Panc1 (cell line): ENCODE data around the gene SLC2A1. TPM values are rescaled to one million over a fixed set of nuclear protein-coding genes. Genes with fewer than 3 reads are reported as not detected.
A peak's percentile ranks its signal among the peaks of the same experiment; 100 is the strongest.

Experiments used
- ATAC-seq: fragments of 200-7000 bp; cut with Tn5 transposase; 2 replicates; pipeline ENCODE4 v1.9.1; 2020; ENCODE audit warnings: mild to moderate bottlenecking, moderate library complexity
- BruUV-seq: library from RNA; stranded (reverse); fragments of 400-500 nt; replicated peaks from 2 replicates; lab custom pipeline; 2021; lab: Mats Ljungman, UMichigan
- CTCF ChIA-PET: fragments of 300-600 bp; sonication (Branson Sonifier 250); formaldehyde crosslinking; loops from one replicate; lab custom pipeline; 2022; ENCODE audit warnings: antibody characterized with exemption; lab: Charles Lee
- POLR2A ChIA-PET: fragments of 300-600 bp; sonication (Branson Sonifier 250); formaldehyde crosslinking; loops from one replicate; lab custom pipeline; 2022; ENCODE audit warnings: antibody characterized with exemption; lab: Charles Lee
- DNase-seq: peaks from one replicate; pipeline ENCODE4 v3.0.0-alpha.2; 2010; ENCODE audit warnings: low read depth, low spot score
- H3K27ac ChIP-seq: 2 replicates; pipeline ENCODE4 v1.5.1; 2011; ENCODE audit warnings: mild to moderate bottlenecking, low read length, inconsistent platforms
- H3K27me3 ChIP-seq: fragments of 200-500 bp; sonication (Bioruptor generic); 2 replicates; pipeline ENCODE4 v1.6.0; 2014; ENCODE audit warnings: low read length, inconsistent platforms; ENCODE audit not compliant: control insufficient read depth, insufficient read depth
- H3K36me3 ChIP-seq: fragments of 200-500 bp; sonication (Bioruptor generic); 2 replicates; pipeline ENCODE4 v1.5.1; 2014; ENCODE audit warnings: inconsistent platforms, mild to moderate bottlenecking, low read length, moderate library complexity; ENCODE audit not compliant: control insufficient read depth, insufficient read depth
- H3K4me1 ChIP-seq: 2 replicates; pipeline ENCODE4 v1.5.1; 2011; ENCODE audit warnings: inconsistent platforms, mild to moderate bottlenecking, low read length, moderate library complexity; ENCODE audit not compliant: control insufficient read depth, insufficient read depth
- H3K4me3 ChIP-seq, 2 experiments: 2 replicates each; pipeline ENCODE4 v1.5.1; 2011 to 2012; ENCODE audit warnings: low read depth in 2 of 2, low read length in 2 of 2, mild to moderate bottlenecking in 2 of 2, inconsistent platforms in 1 of 2, moderate library complexity in 1 of 2
- H3K9me3 ChIP-seq: fragments of 200-500 bp; sonication (Bioruptor generic); 2 replicates; pipeline ENCODE4 v1.5.1; 2014; ENCODE audit warnings: low read depth, mild to moderate bottlenecking, inconsistent platforms, low read length, moderate library complexity; ENCODE audit not compliant: control insufficient read depth, insufficient read depth
- CTCF ChIP-seq: fragments of 450-650 bp; IDR thresholded peaks from 2 replicates; pipeline ENCODE4 v1.5.1; 2017; ENCODE audit warnings: mild to moderate bottlenecking
- POLR2AphosphoS5 ChIP-seq: IDR thresholded peaks from 2 replicates; pipeline ENCODE4 v1.6.1; 2012; ENCODE audit warnings: mild to moderate bottlenecking, low read depth, low read length, moderate library complexity
- SIN3A ChIP-seq: IDR thresholded peaks from 2 replicates; pipeline ENCODE4 v1.6.1; 2012; ENCODE audit warnings: low read depth, mild to moderate bottlenecking, low read length, moderate library complexity, borderline replicate concordance; ENCODE audit not compliant: insufficient read depth
- TCF7L2 ChIP-seq: IDR thresholded peaks from 2 replicates; pipeline ENCODE4 v1.6.1; 2011; ENCODE audit warnings: mild to moderate bottlenecking, low read depth, low read length, inconsistent platforms
- in situ Hi-C: cut with HindIII; loops from 2 replicates; pipeline ENCODE4 v1.10.0; 2016; ENCODE audit warnings: low sequenced_read_pairs, low pct_unique_long_range_greater_than_20kb
- intact Hi-C: fragments of 100-400 bp; cut with micrococcal nuclease; formaldehyde crosslinking; loops from one replicate; pipeline ENCODE4 v1.10.0; 2022; ENCODE audit not compliant: unreplicated experiment
- total RNA-seq: library from RNA; stranded (reverse); gene quantifications from one replicate; pipeline ENCODE4 v1.2.1, GENCODE V29; 2021; ENCODE audit not compliant: unreplicated experiment
- TF ChIP-seq, protein P1 (sequence below), 2 experiments: IDR thresholded peaks; 2 replicates each; pipeline ENCODE4 v1.6.1; 2011 to 2012; ENCODE audit warnings: low read depth in 2 of 2, control low read depth in 1 of 2, low read length in 1 of 2, mild to moderate bottlenecking in 1 of 2, moderate library complexity in 1 of 2; ENCODE audit not compliant: insufficient read depth in 1 of 2

SLC2A1 gene
- total RNA-seq, 1 experiment from 2014 or later, result 32.9 TPM

DNA sequence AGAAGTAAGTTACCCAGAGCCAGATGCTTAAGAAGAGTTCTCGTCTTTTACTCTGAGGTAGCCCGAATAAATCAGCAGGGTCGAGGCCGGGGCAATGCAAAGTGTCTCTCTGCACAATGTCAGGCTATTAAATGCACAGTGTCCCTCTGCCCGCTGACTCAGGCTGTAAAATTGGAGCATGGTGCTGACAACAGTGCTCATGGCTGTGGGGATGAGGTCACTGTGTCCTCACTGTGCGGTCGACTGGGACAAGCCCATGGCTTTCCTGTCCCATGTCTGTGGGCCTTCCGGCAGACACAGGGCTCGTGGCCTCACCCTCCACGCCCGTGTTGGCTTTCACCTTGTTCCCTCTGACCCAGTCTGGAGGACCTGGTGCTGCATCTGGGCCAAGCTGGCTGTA lies 14.6 kb upstream of the SLC2A1 start:
- CTCF ChIA-PET, result no interaction called here
- Histone ChIP-seq H3K27me3 (no peaks in the 10 kb centered on the region), H3K4me3 (no peak overlapping the region), H3K36me3 (no peaks in the 10 kb centered on the region), H3K4me1 (no peaks in the 10 kb centered on the region), H3K27ac (no peak overlapping the region), H3K9me3 (no peaks in the 10 kb centered on the region)
- ATAC-seq (peak; percentile 77), DNase-seq (no peak)
- POLR2A ChIA-PET, result interaction anchor here (0.6 kb wide), 1 partner anchor 93 kb away, joined by 6 read pairs; no protein-coding TSS in a partner anchor
- in situ Hi-C loops, result no loop called here
- no TSS peak for BruUV-seq
- TF ChIP-seq TCF7L2, result no peak
- intact Hi-C loops, result no loop called here

- H3K36me3 ChIP-seq, result no peaks in the 10 kb centered on the region
- H3K27ac ChIP-seq, result no peak overlapping the region
- in situ Hi-C loops, result no loop called here
- BruUV-seq, result no TSS peak
- H3K4me3 ChIP-seq, result no peak overlapping the region
- POLR2A ChIA-PET, result interaction anchor here (0.5 to 0.6 kb wide), 4 partner anchors 17 to 106 kb away, joined by 3 to 14 read pairs (median 6); no protein-coding TSS in a partner anchor
- TF ChIP-seq POLR2AphosphoS5, result no peak
- no peak for TF ChIP-seq TCF7L2
- TF ChIP-seq CTCF, result no peak
- TF ChIP-seq, protein P1, sequence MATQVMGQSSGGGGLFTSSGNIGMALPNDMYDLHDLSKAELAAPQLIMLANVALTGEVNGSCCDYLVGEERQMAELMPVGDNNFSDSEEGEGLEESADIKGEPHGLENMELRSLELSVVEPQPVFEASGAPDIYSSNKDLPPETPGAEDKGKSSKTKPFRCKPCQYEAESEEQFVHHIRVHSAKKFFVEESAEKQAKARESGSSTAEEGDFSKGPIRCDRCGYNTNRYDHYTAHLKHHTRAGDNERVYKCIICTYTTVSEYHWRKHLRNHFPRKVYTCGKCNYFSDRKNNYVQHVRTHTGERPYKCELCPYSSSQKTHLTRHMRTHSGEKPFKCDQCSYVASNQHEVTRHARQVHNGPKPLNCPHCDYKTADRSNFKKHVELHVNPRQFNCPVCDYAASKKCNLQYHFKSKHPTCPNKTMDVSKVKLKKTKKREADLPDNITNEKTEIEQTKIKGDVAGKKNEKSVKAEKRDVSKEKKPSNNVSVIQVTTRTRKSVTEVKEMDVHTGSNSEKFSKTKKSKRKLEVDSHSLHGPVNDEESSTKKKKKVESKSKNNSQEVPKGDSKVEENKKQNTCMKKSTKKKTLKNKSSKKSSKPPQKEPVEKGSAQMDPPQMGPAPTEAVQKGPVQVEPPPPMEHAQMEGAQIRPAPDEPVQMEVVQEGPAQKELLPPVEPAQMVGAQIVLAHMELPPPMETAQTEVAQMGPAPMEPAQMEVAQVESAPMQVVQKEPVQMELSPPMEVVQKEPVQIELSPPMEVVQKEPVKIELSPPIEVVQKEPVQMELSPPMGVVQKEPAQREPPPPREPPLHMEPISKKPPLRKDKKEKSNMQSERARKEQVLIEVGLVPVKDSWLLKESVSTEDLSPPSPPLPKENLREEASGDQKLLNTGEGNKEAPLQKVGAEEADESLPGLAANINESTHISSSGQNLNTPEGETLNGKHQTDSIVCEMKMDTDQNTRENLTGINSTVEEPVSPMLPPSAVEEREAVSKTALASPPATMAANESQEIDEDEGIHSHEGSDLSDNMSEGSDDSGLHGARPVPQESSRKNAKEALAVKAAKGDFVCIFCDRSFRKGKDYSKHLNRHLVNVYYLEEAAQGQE (IDR thresholded peaks at IDR 0.05; ENCODE audit: insufficient read depth in 1 of 2, low read depth in 2 of 2, low read length in 1 of 2), result no peak
- TF ChIP-seq SIN3A, result no peak
- DNase-seq (no peak), ATAC-seq (no peak)
- H3K9me3 ChIP-seq, result no peaks in the 10 kb centered on the region
- H3K27me3 ChIP-seq, result no peaks in the 10 kb centered on the region
- CTCF ChIA-PET, result interaction anchor here (0.5 kb wide), 1 partner anchor 193 kb away, joined by 3 read pairs; no protein-coding TSS in a partner anchor
- H3K4me1 ChIP-seq, result peaks cover 8% of the 10 kb centered on the region
- intact Hi-C loops, result no loop called here
These were observed 13.2 kb upstream of the SLC2A1 start for GRCh38 chr1:42971841-42972291.

DNA sequence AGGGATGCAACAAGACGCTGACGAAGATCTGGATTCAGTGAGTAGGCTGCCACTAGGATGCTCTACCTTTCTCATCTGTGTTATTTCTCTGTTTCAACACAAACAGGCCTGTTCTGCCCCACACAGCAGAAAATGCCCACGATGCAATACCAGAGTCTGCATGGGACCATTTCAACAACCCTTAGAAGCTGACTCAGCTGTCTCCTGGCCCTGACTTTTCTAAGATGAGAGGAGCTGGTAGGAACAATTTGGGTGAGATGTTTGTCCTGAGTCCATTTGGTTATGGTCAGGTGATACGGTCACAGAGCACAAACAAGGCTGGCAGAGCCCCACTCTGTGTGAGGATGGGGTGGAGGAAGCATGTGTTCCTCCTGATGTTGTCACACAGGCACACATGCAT lies 11.5 kb upstream of the SLC2A1 start:
- DNase-seq, result no peak
- Histone ChIP-seq H3K4me1 (peaks cover 12% of the 10 kb centered on the region), H3K27me3 (no peaks in the 10 kb centered on the region), H3K4me3 (no peak overlapping the region), H3K27ac (no peak overlapping the region), H3K36me3 (no peaks in the 10 kb centered on the region), H3K9me3 (no peaks in the 10 kb centered on the region)
- TF ChIP-seq POLR2AphosphoS5 (no peak), TCF7L2 (no peak), SIN3A (no peak), CTCF (no peak)
- TF ChIP-seq, protein P1 (IDR thresholded peaks at IDR 0.05; ENCODE audit: insufficient read depth in 1 of 2, low read depth in 2 of 2, low read length in 1 of 2), result no peak
- no TSS peak for BruUV-seq
- ATAC-seq, result no peak
- POLR2A ChIA-PET, result no interaction called here
- in situ Hi-C loops (no loop called here), intact Hi-C loops (no loop called here)
- CTCF ChIA-PET, result no interaction called here
